Mesodermal cell (in vitro differentiated cells): ENCODE measurements around the gene G6PD.
"Not testable (repeated sequence)": the region's sequence is repeated elsewhere in the genome, so short reads cannot be mapped to it uniquely, and the experiment has no call there.

ENCODE experiments used
- H3K27ac ChIP-seq: 2 replicates; pipeline ENCODE4 v1.7.0; 2013; ENCODE audit warnings: mild to moderate bottlenecking, low read depth, low read length, moderate library complexity; ENCODE audit not compliant: severe bottlenecking
- H3K36me3 ChIP-seq: 2 replicates; pipeline ENCODE4 v1.7.1; 2013; ENCODE audit warnings: mild to moderate bottlenecking, low read length, moderate library complexity; ENCODE audit not compliant: control insufficient read depth, insufficient read depth
- H3K4me1 ChIP-seq: one replicate; pipeline ENCODE4 v1.7.1; 2013; ENCODE audit warnings: mild to moderate bottlenecking, low read length; ENCODE audit not compliant: insufficient read depth, control insufficient read depth, poor library complexity, severe bottlenecking
- H3K4me3 ChIP-seq: 2 replicates; pipeline ENCODE4 v1.7.0; 2013; ENCODE audit warnings: low read length, control low read depth, mild to moderate bottlenecking; ENCODE audit not compliant: insufficient read depth, poor library complexity, severe bottlenecking; ENCODE audit errors: extremely low read depth
- H3K9me3 ChIP-seq: 2 replicates; pipeline ENCODE4 v1.7.1; 2013; ENCODE audit warnings: mild to moderate bottlenecking, low read length, moderate library complexity; ENCODE audit not compliant: control insufficient read depth
- WGBS, 2 experiments: methylation state at CpG; one replicate each; pipeline ENCODE4 v1.1.5; 2013; ENCODE audit warnings: missing lambda C conversion rate in 2 of 2; ENCODE audit not compliant: insufficient coverage in 2 of 2; 5-methylcytosine and 5-hydroxymethylcytosine counted together

The G6PD gene

GRCh38 chrX:154501423-154501822, 45.2 kb downstream of the G6PD start:
- not testable (repeated sequence) for H3K9me3 ChIP-seq, H3K4me1 ChIP-seq, H3K4me3 ChIP-seq, H3K27ac ChIP-seq, H3K36me3 ChIP-seq
- 98 to 100% methylated on average over 2 to 6 of the region's 7 CpGs for WGBS, 2 experiments

DNA sequence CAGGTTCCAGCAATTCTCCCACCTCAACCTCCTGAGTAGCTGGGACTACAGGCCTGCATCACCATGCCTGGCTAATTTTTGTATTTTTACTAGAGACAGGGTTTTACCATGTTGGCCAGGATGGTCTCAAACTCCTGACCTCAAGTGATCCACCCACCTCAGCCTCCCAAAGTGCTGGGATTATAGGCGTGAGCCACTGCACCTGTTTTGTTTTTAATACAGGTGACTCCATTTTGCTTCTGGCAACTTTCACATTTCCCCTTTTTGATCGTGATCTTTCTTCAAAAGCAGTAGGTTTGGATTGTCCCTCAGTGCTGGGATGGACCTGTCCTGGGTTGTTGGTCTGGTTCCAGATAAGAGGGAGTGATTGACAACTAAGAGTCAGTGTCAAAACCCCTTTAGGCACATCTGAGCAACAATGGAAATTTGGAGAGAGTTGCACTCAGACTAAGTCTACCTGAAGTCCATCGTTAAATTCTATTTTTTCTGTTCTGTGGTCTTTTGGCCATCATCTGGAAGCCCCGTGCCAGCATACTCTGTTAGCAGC, 50.0 kb downstream of the G6PD start:
- H3K4me3 ChIP-seq = not testable (repeated sequence)

GRCh38 chrX:154495472-154495922, 51.1 kb downstream of the G6PD start:
- H3K36me3 ChIP-seq = no peaks in the 10 kb centered on the region
- no peaks in the 10 kb centered on the region for H3K4me1 ChIP-seq
- WGBS, 2 experiments = no CpG with 5 or more reads among the region's 6 CpGs
- H3K4me3 ChIP-seq = no peak overlapping the region
- no peak overlapping the region for H3K27ac ChIP-seq
- no peaks in the 10 kb centered on the region for H3K9me3 ChIP-seq

More for the DNA sequence above, 50.0 kb downstream of the G6PD start:
- not testable (repeated sequence) for H3K9me3 ChIP-seq, H3K27ac ChIP-seq, H3K36me3 ChIP-seq, H3K4me1 ChIP-seq
- WGBS, 2 experiments = no CpG with 5 or more reads among the region's 4 CpGs

GRCh38 chrX:154494715-154495114, 51.9 kb downstream of the G6PD start:
- Histone ChIP-seq H3K4me3 (no peak overlapping the region), H3K36me3 (no peaks in the 10 kb centered on the region), H3K27ac (no peak overlapping the region), H3K9me3 (no peaks in the 10 kb centered on the region), H3K4me1 (no peaks in the 10 kb centered on the region)
- 100% methylated on average over 1 of the region's 3 CpGs; no CpG with 5 or more reads in 1 of the 2 experiments for WGBS, 2 experiments

GRCh38 chrX:154490414-154491083, 56.1 kb downstream of the G6PD start, which contains the start of gene SLC10A3:
Gene SLC10A3, minus strand, starts transcription at chrX:154490629. Its CDS starts 1,689 bp downstream, at chrX:154488940.
- Histone ChIP-seq H3K27ac (peak within 1 kb of the TSS; percentile 86), H3K4me1 (no peaks in the 10 kb centered on the region), H3K4me3 (peak within 1 kb of the TSS; percentile 47), H3K36me3 (peaks cover 12% of the 10 kb centered on the region), H3K9me3 (no peaks in the 10 kb centered on the region)
- 0% methylated on average over 19 to 20 of the region's 71 CpGs for WGBS, 2 experiments

DNA sequence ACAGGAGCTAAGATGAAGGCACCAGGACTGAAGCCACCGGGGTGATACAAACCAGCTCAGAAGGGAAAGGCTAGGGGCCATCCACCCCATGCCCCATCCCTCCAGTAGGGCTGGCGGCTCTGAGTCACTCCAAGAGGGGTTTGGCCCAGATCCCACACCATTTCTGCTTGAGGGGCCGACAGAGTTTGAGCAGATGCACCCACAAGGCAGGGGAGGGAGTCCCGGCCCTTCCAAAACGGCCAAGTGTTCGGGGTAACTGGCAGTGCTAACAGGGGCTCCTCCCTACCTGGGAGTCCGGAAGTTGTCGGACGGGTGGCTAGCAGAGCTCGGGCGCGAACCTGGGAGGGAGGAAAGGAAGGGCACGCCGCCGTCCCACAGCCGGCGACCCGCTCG, 56.6 kb downstream of the G6PD start:
- 5 to 40% methylated on average over 2 to 8 of the region's 19 CpGs for WGBS, 2 experiments
- Histone ChIP-seq H3K9me3 (no peaks in the 10 kb centered on the region), H3K4me1 (no peaks in the 10 kb centered on the region), H3K36me3 (peaks cover 17% of the 10 kb centered on the region), H3K27ac (no peak overlapping the region), H3K4me3 (peak overlapping the region; percentile 47)

GRCh38 chrX:154489182-154489581, 57.5 kb downstream of the G6PD start:
- Histone ChIP-seq H3K4me3 (no peak overlapping the region), H3K4me1 (no peaks in the 10 kb centered on the region), H3K36me3 (peaks cover 25% of the 10 kb centered on the region), H3K27ac (no peak overlapping the region), H3K9me3 (no peaks in the 10 kb centered on the region)
- WGBS, 2 experiments = 100% methylated on average over 1 to 2 of the region's 4 CpGs

- Histone ChIP-seq H3K4me3 (no peak overlapping the region), H3K27ac (no peak overlapping the region), H3K36me3 (peaks cover 31% of the 10 kb centered on the region), H3K9me3 (no peaks in the 10 kb centered on the region), H3K4me1 (no peaks in the 10 kb centered on the region)
- whole genome bisulfite sequencing, 2 experiments = 91 to 100% methylated on average over 3 to 10 of the region's 20 CpGs
These were observed 58.1 kb downstream of the G6PD start for GRCh38 chrX:154488336-154489075.

DNA sequence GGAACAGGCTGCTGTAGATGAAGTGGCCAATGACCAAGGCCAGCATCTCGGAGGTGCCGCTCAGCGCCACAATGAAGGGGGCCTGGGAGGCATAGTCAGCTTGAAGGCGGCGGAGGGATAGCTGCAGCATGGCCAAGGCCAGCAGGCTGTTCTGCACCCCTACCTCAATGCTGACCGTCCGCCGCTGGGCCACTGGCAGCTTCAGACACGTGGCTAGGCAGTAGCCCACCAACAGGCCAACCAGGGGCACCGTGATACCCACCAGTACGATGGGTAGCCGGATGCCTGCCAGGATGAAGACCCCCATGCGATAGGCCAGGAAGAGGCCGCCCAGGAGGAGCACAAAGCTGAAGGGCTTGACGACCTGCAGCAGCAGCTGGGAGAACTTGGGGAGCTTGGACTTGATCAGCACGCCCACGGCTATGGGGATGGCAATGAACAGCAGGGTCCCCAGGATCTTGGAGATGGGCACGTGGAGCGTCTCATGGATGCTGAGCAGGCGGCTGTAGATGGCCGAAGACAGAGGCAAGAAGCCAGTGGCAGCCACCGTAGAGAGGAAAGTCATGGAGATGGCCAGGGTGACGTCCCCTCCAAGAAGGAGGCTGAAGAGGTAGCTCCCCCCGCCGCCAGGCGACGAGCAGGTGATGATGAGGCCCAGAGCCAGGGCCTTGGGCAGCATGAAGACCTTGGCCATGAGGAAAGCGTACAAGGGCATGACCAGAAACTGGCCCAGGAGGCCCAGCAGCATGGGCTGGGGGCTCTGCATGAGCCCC, 58.9 kb downstream of the G6PD start:
- 93 to 96% methylated on average over 13 to 23 of the region's 28 CpGs for WGBS, 2 experiments
- Histone ChIP-seq H3K4me1 (no peaks in the 10 kb centered on the region), H3K36me3 (peaks cover 31% of the 10 kb centered on the region), H3K4me3 (no peak overlapping the region), H3K9me3 (no peaks in the 10 kb centered on the region), H3K27ac (no peak overlapping the region)

DNA sequence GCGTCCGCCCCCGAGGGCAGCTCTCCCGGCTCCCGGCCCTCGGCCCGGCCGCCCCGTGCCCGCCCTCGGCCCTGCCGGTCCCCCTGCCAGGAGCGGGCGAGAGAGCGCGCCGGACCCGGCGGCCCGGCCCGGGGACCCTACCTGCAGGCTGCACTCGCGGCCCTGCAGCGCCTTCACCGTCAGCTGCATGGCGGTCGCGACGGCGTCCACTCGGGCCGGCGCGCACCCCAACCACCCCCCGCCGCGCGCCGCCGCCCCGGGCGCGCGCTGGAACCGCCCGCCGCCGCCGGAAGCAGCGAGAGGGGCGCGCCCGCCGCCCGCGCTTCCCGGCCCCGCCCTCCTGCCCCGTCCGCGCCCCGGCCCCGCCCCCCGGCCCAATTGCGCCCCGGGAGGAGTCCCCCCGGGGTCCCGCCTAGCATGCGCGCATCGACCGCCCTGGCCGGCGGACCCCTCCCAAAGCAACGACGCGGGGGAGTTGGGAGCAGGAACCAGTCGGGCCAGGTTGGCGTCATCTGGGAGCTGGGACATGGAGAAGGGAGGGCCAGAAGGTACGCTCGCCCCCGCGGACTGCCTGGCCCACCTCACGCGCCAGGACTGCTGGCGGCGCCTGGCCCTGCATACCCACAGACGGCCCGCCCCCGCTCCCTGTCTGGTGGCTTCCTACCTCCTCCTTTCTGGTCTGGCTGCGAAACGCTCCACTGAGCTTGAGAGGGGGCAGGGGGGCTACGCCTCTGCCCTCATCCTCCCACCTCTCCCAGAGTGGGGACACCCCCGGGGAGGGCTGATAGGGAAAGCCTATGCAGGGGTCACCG, 60.0 kb downstream of the G6PD start, which contains the start of gene UBL4A:
TSS of gene UBL4A (minus strand) at position 220 of the 812 bp plus-strand sequence. CDS start at position 189, 31 bp downstream.
- Histone ChIP-seq H3K27ac (no peak within 1 kb of the TSS), H3K4me3 (peak within 1 kb of the TSS; percentile 46), H3K9me3 (no peaks in the 10 kb centered on the region), H3K4me1 (no peaks in the 10 kb centered on the region), H3K36me3 (peaks cover 31% of the 10 kb centered on the region)
- WGBS, 2 experiments = 0 to 3% methylated on average over 11 to 16 of the region's 95 CpGs
